ENCODE results near the gene MIPEP.

GRCh38 chr13:23771956-23772355, 117.2 kb downstream of the MIPEP start:
- TF ChIP-seq CTCF (IDR thresholded peaks at IDR 0.05) (no peak), POLR2A (IDR thresholded peaks at IDR 0.05) (no peak)

Data from thyroid gland (tissue), 4 donors.